Urothelium cell line (cell line): ENCODE data around the gene BLVRB.
A peak's percentile ranks its signal among the peaks of the same experiment; 100 is the strongest.

Experiments
- DNase-seq: peaks from one replicate; pipeline ENCODE4 v3.0.0; 2011; ENCODE audit warnings: low spot score, mixed read lengths
- FAIRE-seq: peaks from 2 replicates; lab custom pipeline; 2011; peaks lifted over from hg19 to GRCh38; lab: Jason Lieb, UNC

BLVRB gene

DNA sequence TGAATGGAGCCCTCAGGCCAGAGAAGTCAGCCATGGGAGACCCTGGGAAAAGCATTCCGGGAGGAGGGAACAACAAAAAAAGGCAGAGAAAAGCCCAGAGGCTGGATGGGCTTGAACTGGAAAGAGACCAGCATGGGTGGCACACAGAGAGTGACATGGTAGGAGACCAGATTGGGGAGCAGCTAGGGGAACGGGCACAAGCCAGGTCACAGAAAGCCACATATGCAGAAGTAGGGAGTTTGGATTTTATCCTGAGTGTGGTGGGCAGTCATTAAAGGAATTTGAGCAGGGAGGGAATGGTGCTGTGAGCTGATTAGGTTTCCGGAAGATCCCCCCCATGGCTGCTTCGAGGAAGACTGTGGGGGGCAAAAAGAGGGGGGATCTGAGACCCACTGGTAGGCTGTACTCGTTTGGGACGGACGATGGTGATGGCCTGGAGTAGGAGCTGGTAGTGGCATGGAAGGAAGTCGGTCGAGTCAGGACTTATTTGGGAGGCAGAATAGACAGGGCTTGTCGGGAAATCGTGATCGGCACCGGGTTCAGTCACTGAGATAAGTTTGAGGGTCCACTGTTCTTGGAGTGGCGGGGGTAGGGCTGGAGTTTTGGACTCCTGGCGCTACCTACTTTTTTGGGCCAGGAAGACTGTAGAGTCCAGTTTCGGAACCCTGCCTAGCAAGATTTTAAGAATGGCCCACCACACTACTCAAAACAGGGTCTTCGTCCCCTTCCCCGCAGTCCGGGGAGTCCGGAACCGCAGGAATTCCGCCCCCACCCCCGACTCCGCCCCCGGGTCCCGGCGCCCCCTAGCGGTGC lies 40.7 kb downstream of the BLVRB start:
- no peak for DNase-seq
- FAIRE-seq = no peak

DNA sequence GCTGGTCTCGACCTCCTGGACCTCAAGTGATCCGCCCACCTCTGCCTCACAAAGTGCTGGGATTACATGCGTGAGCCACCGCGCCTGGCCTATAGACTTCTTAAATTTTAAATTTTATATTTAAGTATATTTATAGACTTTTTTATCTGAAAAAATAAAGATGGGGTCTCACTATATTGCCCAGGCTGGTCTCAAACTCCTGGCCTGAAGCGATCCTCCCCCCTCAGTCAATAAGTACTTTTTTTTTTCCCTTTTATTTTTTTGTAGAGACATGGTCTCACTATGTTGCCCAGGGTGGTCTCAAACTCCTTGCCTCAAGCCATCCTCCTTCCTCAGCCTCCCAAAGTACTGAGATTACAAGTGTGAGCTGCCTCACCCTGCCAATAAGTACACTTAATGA lies 41.6 kb downstream of the BLVRB start:
- FAIRE-seq = no peak
- no peak for DNase-seq

DNA sequence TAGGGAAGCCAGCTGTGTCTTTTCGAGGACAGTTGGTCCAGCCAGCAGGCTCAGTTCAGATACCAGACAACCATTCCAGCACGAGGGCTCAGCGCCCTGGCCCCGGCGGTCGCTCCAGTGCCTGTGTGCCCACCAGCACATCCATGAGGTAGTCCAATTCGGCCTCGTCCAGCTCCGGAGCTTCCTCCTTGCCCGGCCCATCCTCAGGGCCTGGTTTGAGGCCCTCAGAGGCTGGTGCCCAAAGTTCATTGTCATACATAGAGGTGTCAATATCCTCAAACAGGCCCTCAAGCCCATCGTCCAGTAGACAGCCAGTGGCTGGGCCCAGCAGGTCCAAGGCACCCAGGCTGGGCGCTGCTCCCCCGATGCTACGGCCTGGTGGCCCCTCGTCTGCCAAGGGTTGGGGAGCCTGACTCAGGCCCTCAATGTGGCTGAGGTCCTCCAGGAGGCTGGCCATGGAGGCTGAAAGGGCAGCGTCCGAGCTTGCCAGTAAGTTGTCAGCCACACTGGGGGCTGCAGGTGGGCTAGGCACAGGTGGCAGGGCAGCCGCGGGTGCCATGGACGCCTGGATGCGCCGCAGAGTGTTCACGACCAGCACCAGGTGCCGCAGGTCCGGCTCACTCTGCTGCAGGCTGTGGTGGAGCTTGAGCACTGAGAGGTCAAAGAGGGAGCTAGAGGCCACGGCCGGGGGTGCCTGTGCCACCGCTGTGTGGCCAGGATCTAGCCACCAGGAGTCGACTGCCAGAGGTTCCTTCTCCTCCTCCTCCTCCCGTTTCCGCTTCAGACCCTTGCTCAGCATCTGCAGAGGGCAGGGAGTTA lies 42.6 kb downstream of the BLVRB start:
- DNase-seq (no peak), FAIRE-seq (no peak)

DNA sequence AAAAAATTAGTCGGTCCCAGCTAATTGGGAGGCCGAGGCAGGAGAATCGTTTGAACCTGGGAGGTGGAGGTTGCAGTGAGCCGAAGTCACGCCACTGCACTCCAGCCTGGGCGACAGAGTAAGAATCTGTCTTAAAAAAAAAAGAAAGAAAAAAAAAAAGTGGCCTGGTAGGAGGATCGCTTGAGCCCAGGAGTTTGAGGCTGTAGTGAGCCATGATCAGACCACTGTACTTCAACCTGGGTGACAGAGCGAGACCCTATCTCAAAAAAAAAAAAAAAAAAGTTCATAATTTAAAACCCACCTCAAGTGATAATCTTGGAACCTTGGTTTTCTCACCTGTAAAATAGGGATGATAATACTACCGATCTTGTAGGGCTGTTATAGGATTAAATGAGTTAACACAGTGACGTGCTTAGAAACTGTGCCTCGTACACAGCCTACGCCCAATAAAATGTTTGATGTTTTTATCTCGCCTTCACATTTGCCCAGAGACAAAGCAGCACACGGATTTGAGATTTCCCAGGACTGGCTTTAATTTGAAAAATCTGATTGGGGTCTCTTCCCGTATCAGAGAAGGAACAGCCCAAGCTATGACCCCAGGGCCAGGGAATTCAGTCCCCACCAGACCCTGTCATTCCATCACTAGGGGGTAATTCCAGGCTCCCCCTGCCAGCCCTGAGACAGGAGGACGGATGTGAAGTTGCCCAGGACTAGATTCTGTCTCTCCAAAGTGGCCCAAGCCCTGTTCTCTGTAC lies 43.4 kb downstream of the BLVRB start:
- DNase-seq = no peak
- FAIRE-seq = no peak

DNA sequence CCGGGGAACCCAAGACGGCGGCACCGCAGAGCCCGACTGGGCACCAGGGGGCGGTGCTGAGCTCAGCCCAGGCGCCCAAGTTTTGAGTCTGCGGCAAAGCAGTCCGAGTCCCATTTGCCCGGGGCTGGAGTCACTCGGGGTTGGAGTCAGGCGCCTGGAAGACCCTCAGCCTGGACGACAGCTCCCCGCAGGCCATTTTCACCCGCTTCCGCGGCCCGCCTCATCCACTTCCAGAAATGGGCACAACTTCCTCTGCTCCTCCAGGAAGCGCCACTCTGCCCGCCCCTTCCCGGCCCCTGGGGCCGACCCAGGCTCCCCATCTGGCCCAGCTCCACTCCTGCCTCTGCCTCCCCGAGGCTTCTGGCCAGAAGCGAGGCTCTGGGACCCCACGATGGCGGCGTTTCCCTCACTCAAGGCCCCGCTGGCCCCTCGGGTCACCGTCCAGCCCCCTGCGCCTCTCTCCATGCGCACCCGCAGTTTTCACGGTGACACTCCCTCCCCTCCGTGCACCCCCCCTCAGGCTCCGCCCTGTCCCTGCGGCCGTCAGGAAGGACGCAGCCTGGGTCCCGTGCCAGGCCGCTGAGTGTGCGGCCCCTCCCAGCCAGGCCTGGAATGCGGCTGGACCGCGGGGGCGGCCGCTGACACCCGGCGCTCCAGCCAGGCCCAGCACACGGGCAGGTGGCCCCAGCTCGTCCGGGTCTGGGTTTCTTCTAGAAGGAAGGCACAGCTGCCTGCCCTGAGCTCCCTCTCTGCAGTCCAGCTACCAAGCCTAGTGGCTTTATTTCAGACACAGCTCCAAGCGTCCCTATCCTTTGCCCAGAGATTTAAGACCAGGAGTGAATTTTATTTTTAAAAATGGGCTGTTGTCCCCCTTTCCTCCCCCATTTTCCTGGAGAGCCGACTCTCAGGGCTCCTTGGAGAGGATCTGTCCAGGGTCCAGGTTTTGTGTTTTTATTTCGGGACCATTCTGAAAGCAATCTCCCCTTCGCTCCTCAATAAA lies 44.5 kb downstream of the BLVRB start:
- FAIRE-seq = peak; percentile 40
- peak; percentile 89 for DNase-seq

DNA sequence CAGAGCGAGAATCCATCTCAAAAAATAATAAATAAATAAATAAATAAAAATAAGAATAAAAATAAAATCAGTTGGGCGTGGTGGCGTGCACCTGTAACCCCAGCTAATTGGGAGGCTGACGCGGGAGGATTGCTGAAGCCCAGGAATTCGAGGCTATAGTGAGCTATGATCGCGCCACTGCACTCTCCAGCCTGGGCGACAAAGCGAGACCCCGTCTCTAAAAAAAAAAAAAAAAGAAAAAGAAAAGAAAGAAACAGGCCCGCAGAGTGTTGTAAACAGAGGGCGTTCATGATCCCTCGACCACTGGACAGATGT lies 45.1 kb downstream of the BLVRB start:
- FAIRE-seq (no peak), DNase-seq (no peak)

DNA sequence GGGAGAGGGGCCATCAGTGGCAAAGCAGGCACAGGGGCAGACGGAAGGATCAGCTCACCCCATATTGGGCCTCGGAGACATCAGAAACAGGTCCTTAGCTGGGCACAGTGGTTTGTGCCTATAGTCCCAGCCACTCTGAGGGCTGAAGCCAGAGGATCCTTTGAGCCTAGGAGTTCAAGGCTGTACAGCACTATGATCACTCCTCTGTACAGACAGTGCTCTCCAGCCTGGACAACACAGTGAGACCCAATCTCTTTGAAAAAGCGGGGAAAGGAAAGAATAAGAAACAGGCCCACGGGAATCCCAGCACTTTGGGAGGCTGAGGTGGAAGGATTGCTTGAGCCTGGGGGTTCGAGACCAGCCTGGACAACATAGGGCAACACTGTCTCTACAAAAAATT lies 45.8 kb downstream of the BLVRB start:
- FAIRE-seq = no peak

DNA sequence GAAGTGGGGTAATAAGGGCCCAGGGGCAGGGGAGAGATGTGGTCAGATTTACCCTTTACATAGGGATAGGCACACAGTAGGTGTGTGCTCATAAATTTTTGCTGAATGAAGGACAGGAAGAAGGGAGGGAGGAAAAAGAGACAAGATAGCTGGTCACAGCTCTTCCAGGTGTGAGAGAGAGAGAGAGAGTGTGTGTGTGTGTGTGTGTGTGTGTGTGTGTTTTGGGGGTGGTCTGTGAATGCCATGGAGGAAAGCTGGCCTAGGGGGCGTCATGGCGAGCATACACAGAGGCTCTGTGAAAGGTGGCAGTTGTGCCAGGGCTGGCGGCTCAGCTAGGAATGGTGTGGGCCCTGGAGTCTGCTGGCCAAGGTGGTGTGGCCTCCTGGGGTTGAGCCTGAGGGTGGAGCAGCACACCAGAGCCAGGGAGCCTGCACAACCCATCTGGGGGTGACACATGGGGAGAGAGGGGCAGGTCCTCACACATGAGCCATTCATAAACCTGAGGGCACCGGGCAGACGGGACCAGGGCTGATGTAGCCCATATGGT lies 46.4 kb downstream of the BLVRB start:
- FAIRE-seq (no peak), DNase-seq (no peak)

More for the DNA sequence above, 45.8 kb downstream of the BLVRB start:
- DNase-seq = no peak

DNA sequence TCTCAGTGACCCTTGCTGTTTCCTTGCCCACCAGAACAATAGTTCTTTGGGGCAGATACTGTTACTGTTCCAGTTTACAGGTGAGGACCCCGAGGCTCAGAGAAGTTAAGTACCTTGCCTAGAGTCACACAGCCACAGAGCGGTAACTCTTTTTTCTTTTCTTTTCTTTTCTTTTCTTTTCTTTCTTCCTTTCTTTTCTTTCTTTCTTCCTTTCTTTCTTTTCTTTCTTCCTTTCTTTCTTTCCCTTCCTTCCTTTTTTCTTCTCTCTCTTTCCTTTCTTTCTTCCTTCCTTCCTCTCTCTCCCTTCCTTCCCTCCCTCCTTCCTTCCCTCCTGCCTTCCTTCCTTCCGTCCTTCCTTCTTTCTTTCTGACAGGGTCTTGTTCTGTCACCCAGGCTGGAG lies 47.5 kb downstream of the BLVRB start:
- no peak for DNase-seq
- no peak for FAIRE-seq

DNA sequence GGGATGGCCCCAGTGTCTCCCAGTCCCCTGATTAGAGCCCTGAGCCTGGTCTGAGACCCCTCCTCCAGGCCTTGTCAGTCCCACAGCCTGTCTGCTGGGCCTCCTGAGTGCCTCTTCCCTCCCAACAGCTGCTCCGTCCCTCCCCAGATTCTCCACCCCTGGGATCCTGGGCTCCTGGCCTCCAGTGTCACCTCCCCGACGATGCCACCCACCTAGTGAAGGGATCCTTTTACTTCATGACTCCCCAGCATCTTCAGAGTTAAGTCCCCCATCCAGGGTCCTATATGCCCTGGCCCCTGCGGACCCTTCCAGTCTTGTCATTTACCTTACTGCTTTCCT lies 47.9 kb downstream of the BLVRB start:
- FAIRE-seq (no peak), DNase-seq (no peak)

DNA sequence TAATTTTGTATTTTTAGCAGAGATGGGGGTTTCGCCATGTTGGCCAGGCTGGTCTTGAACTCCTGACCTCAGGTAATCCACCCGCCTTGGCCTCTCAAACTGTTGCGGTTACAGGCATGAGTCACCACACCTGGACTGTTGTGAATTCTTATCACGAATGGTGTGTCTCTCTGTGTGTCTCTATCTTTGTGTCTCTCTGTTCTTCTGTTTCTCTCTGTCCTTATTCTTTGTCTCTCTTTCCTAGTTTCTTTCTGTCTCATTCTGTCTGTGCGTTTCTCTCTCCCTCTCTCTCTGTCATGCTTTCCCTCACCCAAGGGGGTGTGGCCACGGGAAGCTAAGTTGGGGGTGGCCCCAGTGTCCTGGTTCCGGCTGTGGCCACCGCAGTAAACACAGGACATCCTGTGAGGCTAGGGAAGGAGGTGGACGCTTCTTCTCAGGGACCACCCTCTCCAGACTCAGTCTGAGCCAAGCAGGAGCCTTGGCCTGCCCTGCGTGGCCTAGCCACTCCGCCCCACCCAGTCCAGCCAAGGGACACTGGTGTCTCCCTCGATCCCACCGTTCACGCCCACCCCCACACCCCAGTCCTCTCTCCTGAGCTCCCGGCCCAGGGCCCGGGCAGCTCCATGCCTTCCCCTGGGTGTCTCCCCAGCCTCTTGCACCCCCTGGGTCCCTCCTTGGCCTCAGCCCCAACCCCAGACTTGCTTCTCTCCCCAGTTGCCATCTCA lies 48.5 kb downstream of the BLVRB start:
- DNase-seq (peak; percentile 57), FAIRE-seq (no peak)

DNA sequence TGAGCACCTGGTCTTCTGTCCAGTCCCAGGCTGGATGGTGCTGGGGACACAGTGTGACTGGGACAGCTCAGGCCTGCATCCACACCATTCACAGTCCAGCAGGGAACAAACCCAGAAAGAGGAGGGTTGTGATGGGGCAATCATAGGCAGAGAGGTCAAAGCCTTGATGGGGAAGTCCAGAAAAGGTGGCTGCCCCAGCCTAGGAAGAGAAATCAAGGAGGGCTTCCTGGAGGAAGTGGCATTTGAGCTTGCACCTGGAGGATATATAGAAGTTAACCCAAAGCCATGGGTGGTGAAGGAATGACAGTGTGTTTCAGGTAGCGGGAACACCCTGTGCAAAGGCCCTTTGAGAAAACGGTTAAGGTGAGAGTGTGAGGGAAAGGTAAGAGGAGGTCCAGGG lies 49.8 kb downstream of the BLVRB start:
- no peak for DNase-seq
- no peak for FAIRE-seq

DNA sequence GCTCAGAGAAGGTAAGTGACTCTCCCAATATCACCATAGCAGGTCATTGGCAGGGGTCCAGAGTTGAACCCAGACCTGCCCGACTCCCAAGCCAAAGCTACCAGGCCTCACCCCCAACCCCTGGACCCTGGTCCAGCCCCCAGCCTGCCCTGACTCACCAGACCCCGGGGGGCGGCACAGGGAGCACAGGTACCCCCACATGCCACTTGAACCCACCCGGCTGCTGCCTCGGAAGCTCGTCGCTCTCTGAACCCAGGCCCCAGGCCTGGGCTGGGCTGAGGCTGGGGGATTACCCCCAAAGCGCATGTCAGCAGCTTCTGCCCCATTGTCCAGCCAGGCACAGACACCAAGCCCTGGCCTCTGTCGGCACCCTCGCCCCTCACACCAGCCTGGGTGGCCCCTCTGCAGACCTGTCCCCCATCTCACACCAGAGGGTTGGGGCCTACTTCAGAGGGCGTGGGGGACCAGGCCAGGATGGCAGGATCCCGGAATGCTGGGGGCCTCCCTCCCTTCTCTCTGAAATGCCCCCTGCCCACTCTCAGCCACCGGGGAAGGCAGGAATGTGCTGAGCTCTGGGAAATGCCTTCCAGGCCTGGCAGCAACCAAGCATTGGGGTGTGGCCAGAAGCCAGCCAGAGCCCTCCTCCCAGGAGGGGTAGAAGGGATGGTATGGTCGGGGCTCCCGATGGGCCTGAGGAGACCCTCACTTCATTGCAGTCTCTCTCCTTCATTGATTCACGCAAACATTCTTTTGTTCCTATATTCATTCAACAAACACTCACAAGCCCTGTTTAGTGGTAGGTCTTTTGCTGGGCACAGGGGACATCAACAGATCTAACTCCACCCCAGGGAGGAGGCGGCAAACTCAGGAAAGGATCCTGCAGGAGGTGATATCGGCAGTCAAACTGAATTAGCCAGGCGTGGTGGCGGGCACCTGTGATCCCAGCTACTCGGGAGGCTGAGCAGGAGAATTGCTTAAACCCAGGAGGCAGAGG lies 50.7 kb downstream of the BLVRB start:
- DNase-seq (no peak), FAIRE-seq (no peak)

DNA sequence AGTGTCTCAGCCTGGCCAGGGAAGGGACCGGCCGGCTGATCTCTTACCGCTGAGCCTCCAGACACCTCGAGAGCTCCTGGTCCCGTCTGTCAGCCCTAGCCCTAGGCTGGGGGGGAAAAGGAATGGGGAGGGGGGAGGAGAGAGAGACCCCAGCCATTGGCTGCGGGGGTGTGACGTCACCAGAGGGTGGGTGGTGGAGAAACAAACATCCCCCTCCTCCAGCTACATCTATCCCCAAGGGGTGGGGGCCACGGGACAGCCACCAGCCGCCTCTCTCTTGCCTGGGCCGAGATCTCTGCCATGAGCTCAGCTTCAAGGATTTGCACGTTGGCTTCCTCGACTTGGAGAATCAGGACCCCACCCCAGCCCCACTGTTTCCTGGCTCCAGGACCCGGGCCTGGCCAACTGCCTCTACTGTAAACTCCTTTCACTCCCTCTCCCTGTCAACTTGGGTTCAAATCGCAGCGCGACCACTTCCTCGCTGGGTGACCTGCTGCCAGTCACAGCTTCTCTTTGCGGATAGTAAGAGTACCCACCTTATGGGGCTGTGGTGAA lies 52.2 kb downstream of the BLVRB start, which contains the start of gene PRX:
Gene PRX, minus strand, starts transcription at position 88 of the 555 bp plus-strand sequence. CDS start 5,446 bp downstream, outside the sequence.
- no peak for DNase-seq
- no peak for FAIRE-seq

DNA sequence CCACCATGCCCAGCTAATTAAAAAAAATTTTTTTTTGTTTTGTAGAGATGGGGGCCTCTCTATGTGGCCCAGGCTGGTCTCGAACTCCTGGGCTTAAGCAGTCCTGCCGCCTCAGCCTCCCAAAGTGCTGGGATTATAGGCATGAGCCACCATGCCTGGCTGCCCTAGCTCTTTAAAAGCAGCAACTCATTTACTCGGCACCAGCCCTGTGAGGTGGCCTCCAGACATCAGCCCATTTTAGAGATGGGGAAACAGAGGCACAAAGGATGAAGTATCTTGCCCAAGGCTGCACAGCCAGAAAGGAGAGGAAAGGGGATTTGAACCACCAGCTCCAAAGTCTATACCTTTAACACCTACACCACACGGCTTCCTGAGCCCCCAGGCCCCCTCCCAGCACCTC lies 52.7 kb downstream of the BLVRB start:
- FAIRE-seq = no peak
- no peak for DNase-seq

DNA sequence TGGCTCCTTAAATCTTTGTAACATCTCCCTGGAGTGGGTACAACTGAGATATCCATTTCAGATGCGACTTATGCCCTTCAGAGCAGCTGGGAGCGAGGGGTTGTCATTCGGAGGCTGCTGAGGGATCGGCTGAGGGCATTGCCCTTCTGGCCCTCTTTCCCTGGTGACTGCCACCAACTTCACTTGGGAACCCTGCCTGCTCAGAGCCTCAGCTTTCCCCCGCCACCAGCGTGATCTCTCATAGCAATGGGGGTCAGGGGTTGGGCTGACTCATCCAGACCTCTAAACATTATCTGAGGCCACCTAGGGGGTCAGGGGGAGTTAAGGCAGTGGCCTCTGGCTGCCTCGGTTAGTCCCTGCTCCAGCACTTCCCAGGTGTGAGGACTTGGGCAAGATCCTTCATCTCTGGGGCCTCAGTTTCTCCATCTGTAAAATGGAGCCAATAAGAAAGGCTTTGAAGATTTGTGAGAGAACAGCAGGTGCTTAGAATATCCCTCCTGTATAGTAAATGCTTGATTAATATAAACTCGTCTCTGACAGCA lies 53.5 kb downstream of the BLVRB start:
- FAIRE-seq = no peak
- no peak for DNase-seq

DNA sequence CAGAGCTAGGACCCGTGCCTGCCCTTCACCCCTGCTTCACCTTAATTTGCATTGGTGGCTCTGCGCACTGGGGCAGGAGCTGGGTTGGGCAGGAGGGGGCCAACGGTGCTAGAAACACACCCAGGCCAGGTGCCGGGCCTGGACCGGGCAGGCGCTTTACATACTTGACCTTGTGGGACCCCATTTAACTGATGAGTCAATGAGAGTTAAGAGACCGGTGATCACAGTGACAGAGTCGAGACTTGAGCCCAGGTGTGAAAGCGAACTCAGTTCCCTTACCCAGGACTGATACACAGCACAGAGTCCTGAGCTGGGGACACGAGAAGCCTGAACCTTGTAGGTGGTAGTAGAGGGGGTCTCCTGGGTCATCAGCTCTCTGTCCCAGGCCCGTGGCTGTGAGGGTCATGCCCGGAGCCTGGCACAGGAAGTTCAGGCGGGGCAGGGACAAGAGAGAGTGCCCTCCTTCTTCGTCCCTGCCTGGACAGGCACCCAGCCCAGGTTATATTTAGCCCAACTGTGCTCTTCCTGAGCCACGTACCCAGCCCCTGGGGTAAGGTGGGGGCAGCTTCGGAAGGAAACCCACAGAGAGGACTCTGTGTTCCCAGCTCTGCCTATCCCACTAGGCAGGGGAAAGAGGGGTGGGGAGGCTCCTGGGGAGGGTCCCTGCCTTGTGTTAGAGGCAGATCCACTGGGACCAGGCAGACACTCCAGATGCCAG lies 54.3 kb downstream of the BLVRB start:
- no peak for FAIRE-seq

More for the DNA sequence above, 54.3 kb downstream of the BLVRB start:
- no peak for DNase-seq
